Lung microvascular endothelial cell (primary cell): ENCODE results near the gene PLCB4. TPM values are rescaled to one million over a fixed set of nuclear protein-coding genes. Genes with fewer than 3 reads are reported as not detected.

Experiments used
- DNase-seq, 2 donors: peaks; one replicate each; pipeline versions ENCODE4 v3.0.0 to v3.0.0-alpha.2; 2010; ENCODE audit warnings: low read depth in 2 of 2
- total RNA-seq: library from RNA; depleted of rRNA; stranded (reverse); fragments of >200 nt; gene quantifications from 2 replicates; pipeline ENCODE4 v1.2.1, GENCODE V29; 2014

Gene PLCB4
- total RNA-seq, 1 donor from 2014 or later: 8.9 TPM

- DNase-seq: no peak
These were observed 358.8 kb downstream of the PLCB4 start for GRCh38 chr20:9427430-9428291.

- no peak for DNase-seq
These were observed 359.4 kb downstream of the PLCB4 start for GRCh38 chr20:9428292-9428607.

GRCh38 chr20:9439806-9440205 is 370.9 kb downstream of the PLCB4 start:
- DNase-seq: no peak

GRCh38 chr20:9440892-9441291 is 372.0 kb downstream of the PLCB4 start:
- no peak for DNase-seq

- DNase-seq: no peak
These were observed 373.1 kb downstream of the PLCB4 start for GRCh38 chr20:9441948-9442347.

GRCh38 chr20:9442858-9443257 is 374.0 kb downstream of the PLCB4 start:
- peak in 1 of 2 donors; percentile 5 for DNase-seq

- DNase-seq: no peak
These were observed 376.0 kb downstream of the PLCB4 start for GRCh38 chr20:9444921-9445320.

GRCh38 chr20:9447182-9447581 is 378.3 kb downstream of the PLCB4 start:
- DNase-seq: no peak

GRCh38 chr20:9453201-9453600 is 384.3 kb downstream of the PLCB4 start:
- no peak for DNase-seq

GRCh38 chr20:9454791-9455190 is 385.9 kb downstream of the PLCB4 start:
- no peak for DNase-seq

GRCh38 chr20:9457136-9457535 is 388.2 kb downstream of the PLCB4 start:
- DNase-seq: no peak

GRCh38 chr20:9458138-9458796 is 389.4 kb downstream of the PLCB4 start:
- peak; percentile 10 to 26 for DNase-seq

GRCh38 chr20:9460518-9460917 is 391.6 kb downstream of the PLCB4 start:
- peak; percentile 49 to 82 for DNase-seq

GRCh38 chr20:9467995-9468394 is 399.1 kb downstream of the PLCB4 start:
- DNase-seq: no peak

GRCh38 chr20:9474835-9475415 is 406.0 kb downstream of the PLCB4 start:
- DNase-seq: no peak

- no peak for DNase-seq
These were observed 406.6 kb downstream of the PLCB4 start for GRCh38 chr20:9475456-9475855.

GRCh38 chr20:9476174-9476573 is 407.3 kb downstream of the PLCB4 start:
- DNase-seq: no peak

GRCh38 chr20:9476637-9477036 is 407.8 kb downstream of the PLCB4 start:
- DNase-seq: no peak

GRCh38 chr20:9478771-9479170 is 409.9 kb downstream of the PLCB4 start:
- DNase-seq: no peak

- no peak for DNase-seq
These were observed 411.2 kb downstream of the PLCB4 start for GRCh38 chr20:9480066-9480465.

- DNase-seq: no peak
These were observed 413.3 kb downstream of the PLCB4 start for GRCh38 chr20:9482180-9482579.

- DNase-seq: no peak
These were observed 414.2 kb downstream of the PLCB4 start for GRCh38 chr20:9483131-9483530.
